Measurements from ENCODE around the gene MAP3K7. TPM values are rescaled to one million over a fixed set of nuclear protein-coding genes. Genes with fewer than 3 reads are reported as not detected.
A peak's percentile ranks its signal among the peaks of the same experiment; 100 is the strongest.

Gene MAP3K7
- 56.2 and 91.9 TPM in 2 replicates for total RNA-seq (ENCODE audit: low replicate concordance)

DNA sequence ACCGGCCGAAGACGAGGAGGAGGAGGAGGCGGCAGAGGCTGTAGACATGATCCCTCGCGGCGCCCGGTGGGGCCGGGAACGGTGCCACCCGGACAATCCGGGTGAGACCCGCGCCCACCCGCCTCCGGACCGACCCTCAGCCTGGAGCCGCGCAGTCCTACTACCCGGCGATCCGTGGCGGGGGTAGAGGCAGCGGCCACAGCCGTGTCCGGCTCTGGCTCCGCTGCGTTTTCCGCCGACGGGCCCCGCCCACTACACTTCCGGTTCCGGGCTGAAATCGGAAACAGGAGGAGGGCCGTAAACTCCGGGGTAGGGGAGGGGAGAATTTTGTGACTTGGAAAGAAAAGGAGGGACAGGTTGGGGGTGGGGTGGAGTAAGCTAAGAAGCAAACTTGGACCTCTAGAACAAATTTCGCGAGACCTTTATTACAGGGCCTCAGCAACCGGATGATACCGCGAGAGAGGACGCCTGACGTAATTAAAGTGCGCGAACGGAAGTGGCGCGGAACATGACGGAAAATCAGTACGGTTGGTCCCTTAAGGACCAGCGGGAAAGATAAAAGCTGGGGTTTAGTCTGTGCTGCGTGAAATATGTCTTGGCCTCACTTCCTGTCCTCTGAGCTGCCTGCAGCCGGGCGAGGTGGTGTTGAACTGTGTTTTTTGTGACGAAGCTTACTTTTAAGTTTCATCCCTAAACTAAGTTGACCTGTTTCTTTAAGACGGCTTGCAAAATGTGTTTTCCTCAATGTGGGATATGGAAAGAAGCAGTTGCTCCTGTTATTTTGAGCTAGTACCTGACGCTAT, at the start of gene MAP3K7:
Gene MAP3K7, minus strand, starts transcription at position 237 of the 803 bp plus-strand sequence. Its CDS starts 189 bp downstream, at position 48.
- peak within 1 kb of the TSS; percentile 99 for H2AFZ ChIP-seq (replicated peaks)
- Mint-ChIP-seq H3K27ac (peak within 1 kb of the TSS; percentile 99), H3K27me3 (ENCODE audit: insufficient read depth, low read depth) (peaks cover 2% of the 10 kb centered on the region)

DNA sequence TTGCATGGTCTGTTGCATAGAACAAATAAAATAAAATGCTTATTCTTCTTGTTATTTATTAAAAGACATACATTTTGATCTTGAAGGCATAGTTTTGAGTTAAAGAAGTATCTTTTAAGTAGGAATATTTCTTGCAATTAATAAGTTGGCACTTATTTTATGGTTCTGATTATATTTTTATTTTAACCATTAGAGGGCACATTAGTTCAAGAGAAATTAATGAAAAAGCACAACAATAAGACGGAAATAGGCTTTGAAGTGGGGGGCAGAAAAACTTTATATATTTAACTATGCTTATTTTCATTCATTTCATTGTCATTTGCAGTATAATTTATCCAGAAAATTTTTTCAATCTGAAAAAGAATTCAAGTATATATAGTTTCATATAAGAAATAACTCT, 44.2 kb upstream of the MAP3K7 start:
- Histone ChIP-seq H3K4me1 (no peaks in the 10 kb centered on the region), H3F3A (ENCODE audit: low read depth) (no peaks in the 10 kb centered on the region), H3K4me2 (no peak overlapping the region), H3K79me2 (ENCODE audit: low read depth) (no peaks in the 10 kb centered on the region), H3K9ac (no peak overlapping the region), H3K27me3 (no peaks in the 10 kb centered on the region), H4K20me1 (ENCODE audit: low read depth) (no peaks in the 10 kb centered on the region), H3K9me3 (ENCODE audit: low read depth) (no peaks in the 10 kb centered on the region), H2AFZ (replicated peaks) (no peak overlapping the region), H3K27ac (no peak overlapping the region), H3K4me3 (no peak overlapping the region), H3K36me3 (no peaks in the 10 kb centered on the region)
- H3K4me1 Mint-ChIP-seq: no peaks in the 10 kb centered on the region
- H3K36me3 Mint-ChIP-seq: no peaks in the 10 kb centered on the region
- no peak overlapping the region for H3K27ac Mint-ChIP-seq
- no peak overlapping the region for H3K4me3 Mint-ChIP-seq
- TF ChIP-seq EZH2 (IDR thresholded peaks at IDR 0.05) (no peak), EZH2phosphoT487 (IDR thresholded peaks at IDR 0.05) (no peak)
- TF ChIP-seq, protein P1, sequence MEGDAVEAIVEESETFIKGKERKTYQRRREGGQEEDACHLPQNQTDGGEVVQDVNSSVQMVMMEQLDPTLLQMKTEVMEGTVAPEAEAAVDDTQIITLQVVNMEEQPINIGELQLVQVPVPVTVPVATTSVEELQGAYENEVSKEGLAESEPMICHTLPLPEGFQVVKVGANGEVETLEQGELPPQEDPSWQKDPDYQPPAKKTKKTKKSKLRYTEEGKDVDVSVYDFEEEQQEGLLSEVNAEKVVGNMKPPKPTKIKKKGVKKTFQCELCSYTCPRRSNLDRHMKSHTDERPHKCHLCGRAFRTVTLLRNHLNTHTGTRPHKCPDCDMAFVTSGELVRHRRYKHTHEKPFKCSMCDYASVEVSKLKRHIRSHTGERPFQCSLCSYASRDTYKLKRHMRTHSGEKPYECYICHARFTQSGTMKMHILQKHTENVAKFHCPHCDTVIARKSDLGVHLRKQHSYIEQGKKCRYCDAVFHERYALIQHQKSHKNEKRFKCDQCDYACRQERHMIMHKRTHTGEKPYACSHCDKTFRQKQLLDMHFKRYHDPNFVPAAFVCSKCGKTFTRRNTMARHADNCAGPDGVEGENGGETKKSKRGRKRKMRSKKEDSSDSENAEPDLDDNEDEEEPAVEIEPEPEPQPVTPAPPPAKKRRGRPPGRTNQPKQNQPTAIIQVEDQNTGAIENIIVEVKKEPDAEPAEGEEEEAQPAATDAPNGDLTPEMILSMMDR (IDR thresholded peaks at IDR 0.05): no peak
- H3K27me3 Mint-ChIP-seq (ENCODE audit: insufficient read depth, low read depth): no peaks in the 10 kb centered on the region
- no peak for DNase-seq (ENCODE audit: low spot score)
- no peaks in the 10 kb centered on the region for H3K9me3 Mint-ChIP-seq

More for the DNA sequence above, at the start of gene MAP3K7:
- Histone ChIP-seq H3K36me3 (no peaks in the 10 kb centered on the region), H3K9ac (peak within 1 kb of the TSS; percentile 82), H3K4me1 (peaks cover 16% of the 10 kb centered on the region), H3K4me3 (peak within 1 kb of the TSS; percentile 99), H4K20me1 (ENCODE audit: low read depth) (peaks cover 43% of the 10 kb centered on the region), H3K79me2 (ENCODE audit: low read depth) (peaks cover 48% of the 10 kb centered on the region), H3K27ac (peak within 1 kb of the TSS; percentile 96), H3K9me3 (ENCODE audit: low read depth) (no peaks in the 10 kb centered on the region), H3F3A (ENCODE audit: low read depth) (peaks cover 13% of the 10 kb centered on the region), H3K27me3 (peaks cover 24% of the 10 kb centered on the region), H3K4me2 (peak within 1 kb of the TSS; percentile 94)
- H3K4me3 Mint-ChIP-seq: peak within 1 kb of the TSS; percentile 98
- TF ChIP-seq EZH2phosphoT487 (IDR thresholded peaks at IDR 0.05): peak; percentile 34
- TF ChIP-seq, protein P1 (IDR thresholded peaks at IDR 0.05): no peak
- H3K9me3 Mint-ChIP-seq: no peaks in the 10 kb centered on the region
- peaks cover 44% of the 10 kb centered on the region for H3K4me1 Mint-ChIP-seq
- H3K36me3 Mint-ChIP-seq: peaks cover 2% of the 10 kb centered on the region
- DNase-seq (ENCODE audit: low spot score): peak; percentile 93

- H3K79me2 ChIP-seq (ENCODE audit: low read depth): no peaks in the 10 kb centered on the region
- H3K9ac ChIP-seq: no peak overlapping the region
- no peaks in the 10 kb centered on the region for H4K20me1 ChIP-seq (ENCODE audit: low read depth)
- no peaks in the 10 kb centered on the region for H3K27me3 ChIP-seq
- Mint-ChIP-seq H3K27me3 (ENCODE audit: insufficient read depth, low read depth) (peaks cover 4% of the 10 kb centered on the region), H3K9me3 (peaks cover 8% of the 10 kb centered on the region), H3K36me3 (no peaks in the 10 kb centered on the region), H3K27ac (no peak overlapping the region), H3K4me1 (peaks cover 2% of the 10 kb centered on the region), H3K4me3 (no peak overlapping the region)
- H3K27ac ChIP-seq: no peak overlapping the region
- no peaks in the 10 kb centered on the region for H3F3A ChIP-seq (ENCODE audit: low read depth)
- no peaks in the 10 kb centered on the region for H3K36me3 ChIP-seq
- no peak for DNase-seq (ENCODE audit: low spot score)
- no peaks in the 10 kb centered on the region for H3K4me1 ChIP-seq
- no peak for TF ChIP-seq EZH2phosphoT487 (IDR thresholded peaks at IDR 0.05)
- TF ChIP-seq, protein P1 (IDR thresholded peaks at IDR 0.05): no peak
- TF ChIP-seq EZH2 (IDR thresholded peaks at IDR 0.05): no peak
- no peak overlapping the region for H3K4me2 ChIP-seq
- H2AFZ ChIP-seq (replicated peaks): no peak overlapping the region
- no peaks in the 10 kb centered on the region for H3K9me3 ChIP-seq (ENCODE audit: low read depth)
- no peak overlapping the region for H3K4me3 ChIP-seq
Observed at GRCh38 chr6:90621581-90621980, 34.7 kb upstream of the MAP3K7 start.

Measured in neural progenitor cell (in vitro differentiated cells).